WTC11 (cell line): Measurements from ENCODE around the gene LPP. TPM values are rescaled to one million over a fixed set of nuclear protein-coding genes. Genes with fewer than 3 reads are reported as not detected.

Experiments
- ATAC-seq: fragments of 200-7000 bp; cut with Tn5 transposase; 2 replicates; pipeline ENCODE4 v1.10.0; 2021; ENCODE audit warnings: mild to moderate bottlenecking, moderate library complexity
- CTCF ChIA-PET: fragments of 300-600 bp; sonication (Branson Sonifier 250); formaldehyde crosslinking; loops from one replicate; lab custom pipeline; 2021; ENCODE audit warnings: antibody characterized with exemption; lab: Charles Lee
- POLR2A ChIA-PET: fragments of 350-600 bp; sonication (Branson Sonifier 250); formaldehyde crosslinking; loops from one replicate; lab custom pipeline; 2021; ENCODE audit warnings: antibody characterized with exemption; lab: Charles Lee
- DNase-seq: peaks from one replicate; pipeline ENCODE4 v3.0.0; 2021; ENCODE audit warnings: low spot score
- H3K27ac Mint-ChIP-seq: 2 replicates; pipeline ENCODE4 v1.8.0; 2021; ENCODE audit warnings: mixed read lengths
- H3K27me3 Mint-ChIP-seq: 2 replicates; pipeline ENCODE4 v1.8.0; 2021; ENCODE audit warnings: low read depth, mild to moderate bottlenecking, moderate library complexity, mixed read lengths
- H3K36me3 Mint-ChIP-seq: 2 replicates; pipeline ENCODE4 v1.8.0; 2021; ENCODE audit warnings: mixed read lengths
- H3K4me1 Mint-ChIP-seq: 2 replicates; pipeline ENCODE4 v1.8.0; 2022; ENCODE audit warnings: mixed read lengths
- H3K4me3 Mint-ChIP-seq: 2 replicates; pipeline ENCODE4 v1.8.0; 2021; ENCODE audit warnings: mild to moderate bottlenecking, moderate library complexity, mixed read lengths
- H3K9me3 Mint-ChIP-seq: 2 replicates; pipeline ENCODE4 v1.8.0; 2021; ENCODE audit warnings: mixed read lengths
- CREB1 ChIP-seq: sonication (generic); formaldehyde crosslinking; IDR thresholded peaks from 2 replicates; pipeline ENCODE4 v1.8.0; 2023; ENCODE audit warnings: mild to moderate bottlenecking, missing genetic modification reagents
- CREM ChIP-seq: sonication (generic); formaldehyde crosslinking; IDR thresholded peaks from 2 replicates; pipeline ENCODE4 v1.8.1; 2022; ENCODE audit warnings: mild to moderate bottlenecking, missing genetic modification reagents, moderate library complexity
- FOXK1 ChIP-seq: sonication (generic); formaldehyde crosslinking; IDR thresholded peaks from 2 replicates; pipeline ENCODE4 v1.8.0; 2022; ENCODE audit warnings: mild to moderate bottlenecking, moderate library complexity, missing genetic modification reagents
- PRRX2 ChIP-seq: fragments of 250-450 bp; sonication (Bioruptor Pico); IDR thresholded peaks from 2 replicates; pipeline ENCODE4 v1.8.0; 2021; ENCODE audit warnings: mild to moderate bottlenecking
- SOX15 ChIP-seq: fragments of 250-450 bp; sonication (Bioruptor Pico); IDR thresholded peaks from 2 replicates; pipeline ENCODE4 v1.9.0; 2021; ENCODE audit warnings: mild to moderate bottlenecking
- SP1 ChIP-seq: sonication (generic); formaldehyde crosslinking; conservative IDR thresholded peaks from 2 replicates; pipeline ENCODE4 v1.8.1; 2022; ENCODE audit warnings: missing genetic modification reagents
- ZBTB21 ChIP-seq: sonication (generic); formaldehyde crosslinking; IDR thresholded peaks from 2 replicates; pipeline ENCODE4 v1.8.1; 2023; ENCODE audit warnings: mild to moderate bottlenecking, missing genetic modification reagents, borderline replicate concordance
- ZNF317 ChIP-seq: sonication (generic); formaldehyde crosslinking; IDR thresholded peaks from 2 replicates; pipeline ENCODE4 v1.8.1; 2023; ENCODE audit warnings: low read depth, mild to moderate bottlenecking, moderate library complexity, missing genetic modification reagents, borderline replicate concordance
- ZNF416 ChIP-seq: fragments of 250-450 bp; sonication (Bioruptor Pico); IDR thresholded peaks from 2 replicates; pipeline ENCODE4 v1.9.0; 2021; ENCODE audit warnings: mild to moderate bottlenecking, inconsistent platforms
- ZNF423 ChIP-seq: fragments of 250-450 bp; sonication (Bioruptor Pico); IDR thresholded peaks from 2 replicates; pipeline ENCODE4 v2.1.2; 2022; ENCODE audit warnings: mild to moderate bottlenecking, moderate library complexity
- ZNF671 ChIP-seq: fragments of 250-450 bp; sonication (Bioruptor Pico); IDR thresholded peaks from 2 replicates; pipeline ENCODE4 v1.8.0; 2021; ENCODE audit warnings: mild to moderate bottlenecking
- total RNA-seq: library from RNA; stranded (reverse); gene quantifications from 3 replicates; pipeline ENCODE4 v1.2.3, GENCODE V29; 2021
- TF ChIP-seq, protein P1 (sequence below): fragments of 250-450 bp; sonication (Bioruptor Pico); conservative IDR thresholded peaks from 2 replicates; pipeline ENCODE4 v1.9.0; 2021; ENCODE audit warnings: mild to moderate bottlenecking
- TF ChIP-seq, protein P2 (sequence below): fragments of 250-450 bp; sonication (Bioruptor Pico); IDR thresholded peaks from 2 replicates; pipeline ENCODE4 v1.9.0; 2021; ENCODE audit warnings: mild to moderate bottlenecking
- TF ChIP-seq, protein P3 (sequence below): sonication (generic); formaldehyde crosslinking; IDR thresholded peaks from 2 replicates; pipeline ENCODE4 v1.8.1; 2022; ENCODE audit warnings: mild to moderate bottlenecking, moderate library complexity, missing genetic modification reagents
- TF ChIP-seq, protein P4 (sequence below): sonication (generic); formaldehyde crosslinking; IDR thresholded peaks from 2 replicates; pipeline ENCODE4 v1.8.1; 2023; ENCODE audit warnings: mild to moderate bottlenecking, missing genetic modification reagents, moderate library complexity
- TF ChIP-seq, protein P5 (sequence below): sonication (generic); formaldehyde crosslinking; IDR thresholded peaks from 2 replicates; pipeline ENCODE4 v1.8.1; 2023; ENCODE audit warnings: mild to moderate bottlenecking, missing genetic modification reagents
- TF ChIP-seq, protein P6 (sequence below): sonication (generic); formaldehyde crosslinking; IDR thresholded peaks from 2 replicates; pipeline ENCODE4 v1.8.1; 2023; ENCODE audit warnings: mild to moderate bottlenecking, moderate library complexity, missing genetic modification reagents
- TF ChIP-seq, protein P7 (sequence below): sonication (generic); formaldehyde crosslinking; IDR thresholded peaks from 2 replicates; pipeline ENCODE4 v1.8.0; 2022; ENCODE audit warnings: mild to moderate bottlenecking, missing genetic modification reagents
- TF ChIP-seq, protein P8 (sequence below): fragments of 250-450 bp; sonication (Bioruptor Pico); IDR thresholded peaks from 2 replicates; pipeline ENCODE4 v1.9.0; 2021; ENCODE audit warnings: moderate library complexity, mild to moderate bottlenecking, inconsistent platforms, borderline replicate concordance
- TF ChIP-seq, protein P9 (sequence below): sonication (generic); formaldehyde crosslinking; IDR thresholded peaks from 2 replicates; pipeline ENCODE4 v1.8.0; 2022; ENCODE audit warnings: missing genetic modification reagents

The LPP gene
- total RNA-seq, 1 experiment from 2014 or later, result 49.6 TPM

DNA sequence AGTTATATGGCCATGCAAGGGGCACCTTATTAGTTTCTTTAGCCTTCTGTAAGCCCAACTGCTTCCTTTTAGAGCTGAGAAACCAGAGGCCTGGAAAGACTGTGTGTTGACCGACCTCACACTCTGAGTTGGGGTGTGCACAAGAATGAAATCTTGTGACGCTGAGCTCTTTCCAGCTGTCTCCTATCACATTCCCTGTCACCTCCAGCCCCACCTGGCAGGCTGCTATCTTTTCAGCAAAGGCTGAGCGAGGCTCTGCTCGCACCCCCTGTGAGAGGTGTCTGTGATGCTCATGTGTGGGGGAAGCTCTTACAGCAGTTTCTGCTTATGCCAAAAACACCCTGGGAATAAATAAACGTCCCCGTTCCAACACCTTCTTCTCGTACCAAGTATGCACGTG lies 27.0 kb upstream of the LPP start (continued):
- TF ChIP-seq, protein P1, sequence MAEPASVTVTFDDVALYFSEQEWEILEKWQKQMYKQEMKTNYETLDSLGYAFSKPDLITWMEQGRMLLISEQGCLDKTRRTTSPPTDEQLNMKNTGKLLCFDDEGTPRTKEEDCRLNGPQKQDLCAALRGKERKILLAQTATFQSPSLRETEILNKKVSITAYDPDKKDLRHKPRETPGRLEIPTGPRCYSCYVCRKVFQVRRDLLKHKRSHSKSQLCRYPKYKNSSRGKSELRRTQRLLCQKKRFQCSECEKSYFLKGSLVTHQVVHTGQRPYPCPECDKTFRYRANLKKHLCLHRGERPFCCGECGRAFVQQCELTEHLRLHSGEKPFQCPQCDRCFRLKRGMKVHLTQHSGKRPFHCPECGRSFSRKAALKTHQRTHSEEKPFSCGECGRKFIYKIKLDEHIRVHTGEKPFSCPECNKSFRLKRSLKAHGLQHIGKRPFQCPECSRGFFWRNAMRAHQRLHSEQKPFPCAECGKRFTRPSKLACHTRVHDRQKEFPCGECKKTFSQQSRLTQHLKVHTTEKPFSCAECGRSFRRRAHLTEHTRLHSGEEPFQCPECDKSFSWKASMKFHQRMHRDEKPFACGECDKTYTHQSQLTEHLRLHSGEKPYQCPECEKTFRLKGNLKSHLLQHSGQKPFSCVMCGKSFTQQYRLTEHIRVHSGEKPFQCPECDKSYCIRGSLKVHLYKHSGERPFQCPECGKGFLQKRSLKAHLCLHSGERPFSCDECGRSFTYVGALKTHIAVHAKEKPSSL (CRISPR knock-in tag), result no peak
- TF ChIP-seq ZNF423 (CRISPR knock-in tag) (no peak), ZNF317 (no peak), ZBTB21 (CRISPR knock-in tag) (no peak), CREM (CRISPR knock-in tag) (no peak), FOXK1 (no peak), SP1 (no peak)
- TF ChIP-seq, protein P2, sequence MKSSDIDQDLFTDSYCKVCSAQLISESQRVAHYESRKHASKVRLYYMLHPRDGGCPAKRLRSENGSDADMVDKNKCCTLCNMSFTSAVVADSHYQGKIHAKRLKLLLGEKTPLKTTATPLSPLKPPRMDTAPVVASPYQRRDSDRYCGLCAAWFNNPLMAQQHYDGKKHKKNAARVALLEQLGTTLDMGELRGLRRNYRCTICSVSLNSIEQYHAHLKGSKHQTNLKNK, result no peak
- TF ChIP-seq, protein P3, sequence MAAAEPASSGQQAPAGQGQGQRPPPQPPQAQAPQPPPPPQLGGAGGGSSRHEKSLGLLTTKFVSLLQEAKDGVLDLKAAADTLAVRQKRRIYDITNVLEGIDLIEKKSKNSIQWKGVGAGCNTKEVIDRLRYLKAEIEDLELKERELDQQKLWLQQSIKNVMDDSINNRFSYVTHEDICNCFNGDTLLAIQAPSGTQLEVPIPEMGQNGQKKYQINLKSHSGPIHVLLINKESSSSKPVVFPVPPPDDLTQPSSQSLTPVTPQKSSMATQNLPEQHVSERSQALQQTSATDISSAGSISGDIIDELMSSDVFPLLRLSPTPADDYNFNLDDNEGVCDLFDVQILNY (CRISPR knock-in tag), result no peak
- TF ChIP-seq, protein P4, sequence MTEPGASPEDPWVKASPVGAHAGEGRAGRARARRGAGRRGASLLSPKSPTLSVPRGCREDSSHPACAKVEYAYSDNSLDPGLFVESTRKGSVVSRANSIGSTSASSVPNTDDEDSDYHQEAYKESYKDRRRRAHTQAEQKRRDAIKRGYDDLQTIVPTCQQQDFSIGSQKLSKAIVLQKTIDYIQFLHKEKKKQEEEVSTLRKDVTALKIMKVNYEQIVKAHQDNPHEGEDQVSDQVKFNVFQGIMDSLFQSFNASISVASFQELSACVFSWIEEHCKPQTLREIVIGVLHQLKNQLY (CRISPR knock-in tag), result no peak
- TF ChIP-seq, protein P5, sequence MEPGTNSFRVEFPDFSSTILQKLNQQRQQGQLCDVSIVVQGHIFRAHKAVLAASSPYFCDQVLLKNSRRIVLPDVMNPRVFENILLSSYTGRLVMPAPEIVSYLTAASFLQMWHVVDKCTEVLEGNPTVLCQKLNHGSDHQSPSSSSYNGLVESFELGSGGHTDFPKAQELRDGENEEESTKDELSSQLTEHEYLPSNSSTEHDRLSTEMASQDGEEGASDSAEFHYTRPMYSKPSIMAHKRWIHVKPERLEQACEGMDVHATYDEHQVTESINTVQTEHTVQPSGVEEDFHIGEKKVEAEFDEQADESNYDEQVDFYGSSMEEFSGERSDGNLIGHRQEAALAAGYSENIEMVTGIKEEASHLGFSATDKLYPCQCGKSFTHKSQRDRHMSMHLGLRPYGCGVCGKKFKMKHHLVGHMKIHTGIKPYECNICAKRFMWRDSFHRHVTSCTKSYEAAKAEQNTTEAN (CRISPR knock-in tag), result no peak
- TF ChIP-seq, protein P6, sequence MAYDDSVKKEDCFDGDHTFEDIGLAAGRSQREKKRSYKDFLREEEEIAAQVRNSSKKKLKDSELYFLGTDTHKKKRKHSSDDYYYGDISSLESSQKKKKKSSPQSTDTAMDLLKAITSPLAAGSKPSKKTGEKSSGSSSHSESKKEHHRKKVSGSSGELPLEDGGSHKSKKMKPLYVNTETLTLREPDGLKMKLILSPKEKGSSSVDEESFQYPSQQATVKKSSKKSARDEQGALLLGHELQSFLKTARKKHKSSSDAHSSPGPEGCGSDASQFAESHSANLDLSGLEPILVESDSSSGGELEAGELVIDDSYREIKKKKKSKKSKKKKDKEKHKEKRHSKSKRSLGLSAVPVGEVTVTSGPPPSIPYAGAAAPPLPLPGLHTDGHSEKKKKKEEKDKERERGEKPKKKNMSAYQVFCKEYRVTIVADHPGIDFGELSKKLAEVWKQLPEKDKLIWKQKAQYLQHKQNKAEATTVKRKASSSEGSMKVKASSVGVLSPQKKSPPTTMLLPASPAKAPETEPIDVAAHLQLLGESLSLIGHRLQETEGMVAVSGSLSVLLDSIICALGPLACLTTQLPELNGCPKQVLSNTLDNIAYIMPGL (CRISPR knock-in tag), result no peak

DNA sequence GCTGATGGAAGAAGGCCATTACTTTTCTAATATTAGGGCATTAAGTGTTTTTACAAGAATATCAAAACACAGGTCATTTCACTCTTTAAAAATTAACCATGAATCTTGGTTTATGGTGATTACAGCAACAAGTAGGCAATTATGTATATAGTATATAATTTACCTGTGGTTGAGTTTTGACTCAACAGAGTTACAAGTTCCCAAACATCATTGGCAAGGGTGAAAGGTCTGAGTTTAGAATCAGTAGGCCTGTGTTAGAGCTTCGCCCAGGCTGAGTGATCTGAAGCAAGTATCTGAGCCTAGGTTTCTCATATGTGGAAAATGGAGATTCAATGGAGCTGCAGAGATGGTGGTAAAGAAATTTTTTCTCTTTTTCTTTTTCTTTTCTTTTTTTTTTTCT lies 25.1 kb upstream of the LPP start:
- CTCF ChIA-PET, result no interaction called here
- Mint-ChIP-seq H3K4me3 (no peak overlapping the region), H3K9me3 (peaks cover 5% of the 10 kb centered on the region), H3K36me3 (no peaks in the 10 kb centered on the region), H3K27ac (no peak overlapping the region), H3K4me1 (peaks cover 10% of the 10 kb centered on the region), H3K27me3 (no peaks in the 10 kb centered on the region)
- ATAC-seq (no peak), DNase-seq (no peak)
- POLR2A ChIA-PET, result no interaction called here
- TF ChIP-seq, protein P7, sequence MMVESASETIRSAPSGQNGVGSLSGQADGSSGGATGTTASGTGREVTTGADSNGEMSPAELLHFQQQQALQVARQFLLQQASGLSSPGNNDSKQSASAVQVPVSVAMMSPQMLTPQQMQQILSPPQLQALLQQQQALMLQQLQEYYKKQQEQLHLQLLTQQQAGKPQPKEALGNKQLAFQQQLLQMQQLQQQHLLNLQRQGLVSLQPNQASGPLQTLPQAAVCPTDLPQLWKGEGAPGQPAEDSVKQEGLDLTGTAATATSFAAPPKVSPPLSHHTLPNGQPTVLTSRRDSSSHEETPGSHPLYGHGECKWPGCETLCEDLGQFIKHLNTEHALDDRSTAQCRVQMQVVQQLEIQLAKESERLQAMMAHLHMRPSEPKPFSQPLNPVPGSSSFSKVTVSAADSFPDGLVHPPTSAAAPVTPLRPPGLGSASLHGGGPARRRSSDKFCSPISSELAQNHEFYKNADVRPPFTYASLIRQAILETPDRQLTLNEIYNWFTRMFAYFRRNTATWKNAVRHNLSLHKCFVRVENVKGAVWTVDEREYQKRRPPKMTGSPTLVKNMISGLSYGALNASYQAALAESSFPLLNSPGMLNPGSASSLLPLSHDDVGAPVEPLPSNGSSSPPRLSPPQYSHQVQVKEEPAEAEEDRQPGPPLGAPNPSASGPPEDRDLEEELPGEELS (CRISPR knock-in tag), result no peak
- TF ChIP-seq, protein P1 (CRISPR knock-in tag), result no peak
- no peak for TF ChIP-seq ZNF671 (CRISPR knock-in tag)
- no peak for TF ChIP-seq ZNF416
- TF ChIP-seq, protein P8, sequence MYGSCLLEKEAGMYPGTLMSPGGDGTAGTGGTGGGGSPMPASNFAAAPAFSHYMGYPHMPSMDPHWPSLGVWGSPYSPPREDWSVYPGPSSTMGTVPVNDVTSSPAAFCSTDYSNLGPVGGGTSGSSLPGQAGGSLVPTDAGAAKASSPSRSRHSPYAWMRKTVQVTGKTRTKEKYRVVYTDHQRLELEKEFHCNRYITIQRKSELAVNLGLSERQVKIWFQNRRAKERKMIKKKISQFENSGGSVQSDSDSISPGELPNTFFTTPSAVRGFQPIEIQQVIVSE (CRISPR knock-in tag), result no peak
- TF ChIP-seq, protein P9, sequence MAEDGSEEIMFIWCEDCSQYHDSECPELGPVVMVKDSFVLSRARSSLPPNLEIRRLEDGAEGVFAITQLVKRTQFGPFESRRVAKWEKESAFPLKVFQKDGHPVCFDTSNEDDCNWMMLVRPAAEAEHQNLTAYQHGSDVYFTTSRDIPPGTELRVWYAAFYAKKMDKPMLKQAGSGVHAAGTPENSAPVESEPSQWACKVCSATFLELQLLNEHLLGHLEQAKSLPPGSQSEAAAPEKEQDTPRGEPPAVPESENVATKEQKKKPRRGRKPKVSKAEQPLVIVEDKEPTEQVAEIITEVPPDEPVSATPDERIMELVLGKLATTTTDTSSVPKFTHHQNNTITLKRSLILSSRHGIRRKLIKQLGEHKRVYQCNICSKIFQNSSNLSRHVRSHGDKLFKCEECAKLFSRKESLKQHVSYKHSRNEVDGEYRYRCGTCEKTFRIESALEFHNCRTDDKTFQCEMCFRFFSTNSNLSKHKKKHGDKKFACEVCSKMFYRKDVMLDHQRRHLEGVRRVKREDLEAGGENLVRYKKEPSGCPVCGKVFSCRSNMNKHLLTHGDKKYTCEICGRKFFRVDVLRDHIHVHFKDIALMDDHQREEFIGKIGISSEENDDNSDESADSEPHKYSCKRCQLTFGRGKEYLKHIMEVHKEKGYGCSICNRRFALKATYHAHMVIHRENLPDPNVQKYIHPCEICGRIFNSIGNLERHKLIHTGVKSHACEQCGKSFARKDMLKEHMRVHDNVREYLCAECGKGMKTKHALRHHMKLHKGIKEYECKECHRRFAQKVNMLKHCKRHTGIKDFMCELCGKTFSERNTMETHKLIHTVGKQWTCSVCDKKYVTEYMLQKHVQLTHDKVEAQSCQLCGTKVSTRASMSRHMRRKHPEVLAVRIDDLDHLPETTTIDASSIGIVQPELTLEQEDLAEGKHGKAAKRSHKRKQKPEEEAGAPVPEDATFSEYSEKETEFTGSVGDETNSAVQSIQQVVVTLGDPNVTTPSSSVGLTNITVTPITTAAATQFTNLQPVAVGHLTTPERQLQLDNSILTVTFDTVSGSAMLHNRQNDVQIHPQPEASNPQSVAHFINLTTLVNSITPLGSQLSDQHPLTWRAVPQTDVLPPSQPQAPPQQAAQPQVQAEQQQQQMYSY (CRISPR knock-in tag), result no peak
- no peak for TF ChIP-seq SOX15 (CRISPR knock-in tag)
- no peak for TF ChIP-seq PRRX2 (CRISPR knock-in tag)
- no peak for TF ChIP-seq CREB1 (CRISPR knock-in tag)
